ENCODE results near the gene GBP1. TPM values are rescaled to one million over a fixed set of nuclear protein-coding genes. Genes with fewer than 3 reads are reported as not detected.

GBP1 gene
- total and polyA plus RNA-seq, 2 experiments from 2014 or later: 0.13 TPM; not detected in 1

DNA sequence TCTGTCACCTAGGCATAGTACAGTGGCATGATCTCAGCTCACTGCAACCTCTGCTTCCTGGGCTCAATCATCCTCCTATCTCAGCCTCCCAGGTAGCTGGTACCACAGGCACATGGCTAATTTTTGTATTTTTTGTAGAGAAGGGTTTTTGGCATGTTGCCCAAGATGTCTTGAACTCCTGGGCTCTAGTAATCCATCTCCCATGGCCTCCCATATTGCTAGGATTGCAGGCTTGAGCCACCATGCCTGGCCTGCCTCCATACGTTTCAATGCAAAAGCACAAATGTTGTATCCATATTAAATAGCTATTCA is 24.7 kb downstream of the GBP1 start:
- Mint-ChIP-seq H3K4me1 (no peaks in the 10 kb centered on the region), H3K36me3 (ENCODE audit: low read depth) (no peaks in the 10 kb centered on the region; the same call in 2 of the 3 replicates), H3K4me3 (no peak overlapping the region), H3K27me3 (ENCODE audit: insufficient read depth, low read depth, poor library complexity) (peaks cover 2% of the 10 kb centered on the region), H3K9me3 (peaks cover 27% of the 10 kb centered on the region), H3K27ac (no peak overlapping the region)
- Histone ChIP-seq H3K27me3 (ENCODE audit: insufficient read depth) (no peaks in the 10 kb centered on the region), H3F3A (replicated peaks; ENCODE audit: low read depth) (no peaks in the 10 kb centered on the region), H3K27ac (ENCODE audit: low read depth) (no peak overlapping the region), H3K36me3 (ENCODE audit: insufficient read depth) (0 out of 2 replicates have a peak, but pooled peaks cover 3% of the 10 kb centered on the region), H3K9me2 (ENCODE audit: insufficient read depth) (0 out of 2 replicates have a peak, but pooled peaks cover 3% of the 10 kb centered on the region), H3K4me3 (no peak overlapping the region), H3K79me2 (replicated peaks; ENCODE audit: insufficient read depth) (no peaks in the 10 kb centered on the region), H3K4me1 (ENCODE audit: insufficient read depth) (no peaks in the 10 kb centered on the region), H3K4me2 (no peak overlapping the region), H2AFZ (no peak overlapping the region), H4K20me1 (replicated peaks; ENCODE audit: insufficient read depth) (no peaks in the 10 kb centered on the region)
- TF ChIP-seq ZNF331 (CRISPR knock-in tag; IDR thresholded peaks at IDR 0.05; ENCODE audit: low read depth) (no peak), CREB1 (CRISPR knock-in tag; IDR thresholded peaks at IDR 0.05; ENCODE audit: low read depth) (no peak), NANOG (IDR thresholded peaks at IDR 0.05; ENCODE audit: borderline replicate concordance) (no peak), EZH2phosphoT487 (IDR thresholded peaks at IDR 0.05; ENCODE audit: unreplicated experiment) (no peak), JUNB (IDR thresholded peaks at IDR 0.05; ENCODE audit: unreplicated experiment) (no peak), ZNF114 (CRISPR knock-in tag; IDR thresholded peaks at IDR 0.05) (no peak), POLR2AphosphoS5 (IDR thresholded peaks at IDR 0.05; ENCODE audit: low read depth) (no peak), STAT1 (IDR thresholded peaks at IDR 0.05; ENCODE audit: unreplicated experiment) (no peak), EZH2 (IDR thresholded peaks at IDR 0.05; ENCODE audit: low read depth, unreplicated experiment) (no peak)
- TF ChIP-seq, protein P1, sequence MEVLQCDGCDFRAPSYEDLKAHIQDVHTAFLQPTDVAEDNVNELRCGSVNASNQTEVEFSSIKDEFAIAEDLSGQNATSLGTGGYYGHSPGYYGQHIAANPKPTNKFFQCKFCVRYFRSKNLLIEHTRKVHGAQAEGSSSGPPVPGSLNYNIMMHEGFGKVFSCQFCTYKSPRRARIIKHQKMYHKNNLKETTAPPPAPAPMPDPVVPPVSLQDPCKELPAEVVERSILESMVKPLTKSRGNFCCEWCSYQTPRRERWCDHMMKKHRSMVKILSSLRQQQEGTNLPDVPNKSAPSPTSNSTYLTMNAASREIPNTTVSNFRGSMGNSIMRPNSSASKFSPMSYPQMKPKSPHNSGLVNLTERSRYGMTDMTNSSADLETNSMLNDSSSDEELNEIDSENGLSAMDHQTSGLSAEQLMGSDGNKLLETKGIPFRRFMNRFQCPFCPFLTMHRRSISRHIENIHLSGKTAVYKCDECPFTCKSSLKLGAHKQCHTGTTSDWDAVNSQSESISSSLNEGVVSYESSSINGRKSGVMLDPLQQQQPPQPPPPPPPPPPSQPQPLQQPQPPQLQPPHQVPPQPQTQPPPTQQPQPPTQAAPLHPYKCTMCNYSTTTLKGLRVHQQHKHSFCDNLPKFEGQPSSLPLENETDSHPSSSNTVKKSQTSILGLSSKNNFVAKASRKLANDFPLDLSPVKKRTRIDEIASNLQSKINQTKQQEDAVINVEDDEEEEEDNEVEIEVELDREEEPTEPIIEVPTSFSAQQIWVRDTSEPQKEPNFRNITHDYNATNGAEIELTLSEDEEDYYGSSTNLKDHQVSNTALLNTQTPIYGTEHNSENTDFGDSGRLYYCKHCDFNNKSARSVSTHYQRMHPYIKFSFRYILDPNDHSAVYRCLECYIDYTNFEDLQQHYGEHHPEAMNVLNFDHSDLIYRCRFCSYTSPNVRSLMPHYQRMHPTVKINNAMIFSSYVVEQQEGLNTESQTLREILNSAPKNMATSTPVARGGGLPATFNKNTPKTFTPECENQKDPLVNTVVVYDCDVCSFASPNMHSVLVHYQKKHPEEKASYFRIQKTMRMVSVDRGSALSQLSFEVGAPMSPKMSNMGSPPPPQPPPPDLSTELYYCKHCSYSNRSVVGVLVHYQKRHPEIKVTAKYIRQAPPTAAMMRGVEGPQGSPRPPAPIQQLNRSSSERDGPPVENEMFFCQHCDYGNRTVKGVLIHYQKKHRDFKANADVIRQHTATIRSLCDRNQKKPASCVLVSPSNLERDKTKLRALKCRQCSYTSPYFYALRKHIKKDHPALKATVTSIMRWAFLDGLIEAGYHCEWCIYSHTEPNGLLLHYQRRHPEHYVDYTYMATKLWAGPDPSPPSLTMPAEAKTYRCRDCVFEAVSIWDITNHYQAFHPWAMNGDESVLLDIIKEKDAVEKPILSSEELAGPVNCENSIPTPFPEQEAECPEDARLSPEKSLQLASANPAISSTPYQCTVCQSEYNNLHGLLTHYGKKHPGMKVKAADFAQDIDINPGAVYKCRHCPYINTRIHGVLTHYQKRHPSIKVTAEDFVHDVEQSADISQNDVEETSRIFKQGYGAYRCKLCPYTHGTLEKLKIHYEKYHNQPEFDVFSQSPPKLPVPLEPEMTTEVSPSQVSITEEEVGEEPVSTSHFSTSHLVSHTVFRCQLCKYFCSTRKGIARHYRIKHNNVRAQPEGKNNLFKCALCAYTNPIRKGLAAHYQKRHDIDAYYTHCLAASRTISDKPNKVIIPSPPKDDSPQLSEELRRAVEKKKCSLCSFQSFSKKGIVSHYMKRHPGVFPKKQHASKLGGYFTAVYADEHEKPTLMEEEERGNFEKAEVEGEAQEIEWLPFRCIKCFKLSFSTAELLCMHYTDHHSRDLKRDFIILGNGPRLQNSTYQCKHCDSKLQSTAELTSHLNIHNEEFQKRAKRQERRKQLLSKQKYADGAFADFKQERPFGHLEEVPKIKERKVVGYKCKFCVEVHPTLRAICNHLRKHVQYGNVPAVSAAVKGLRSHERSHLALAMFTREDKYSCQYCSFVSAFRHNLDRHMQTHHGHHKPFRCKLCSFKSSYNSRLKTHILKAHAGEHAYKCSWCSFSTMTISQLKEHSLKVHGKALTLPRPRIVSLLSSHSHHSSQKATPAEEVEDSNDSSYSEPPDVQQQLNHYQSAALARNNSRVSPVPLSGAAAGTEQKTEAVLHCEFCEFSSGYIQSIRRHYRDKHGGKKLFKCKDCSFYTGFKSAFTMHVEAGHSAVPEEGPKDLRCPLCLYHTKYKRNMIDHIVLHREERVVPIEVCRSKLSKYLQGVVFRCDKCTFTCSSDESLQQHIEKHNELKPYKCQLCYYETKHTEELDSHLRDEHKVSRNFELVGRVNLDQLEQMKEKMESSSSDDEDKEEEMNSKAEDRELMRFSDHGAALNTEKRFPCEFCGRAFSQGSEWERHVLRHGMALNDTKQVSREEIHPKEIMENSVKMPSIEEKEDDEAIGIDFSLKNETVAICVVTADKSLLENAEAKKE (CRISPR knock-in tag; IDR thresholded peaks at IDR 0.05): no peak
- TF ChIP-seq, protein P2, sequence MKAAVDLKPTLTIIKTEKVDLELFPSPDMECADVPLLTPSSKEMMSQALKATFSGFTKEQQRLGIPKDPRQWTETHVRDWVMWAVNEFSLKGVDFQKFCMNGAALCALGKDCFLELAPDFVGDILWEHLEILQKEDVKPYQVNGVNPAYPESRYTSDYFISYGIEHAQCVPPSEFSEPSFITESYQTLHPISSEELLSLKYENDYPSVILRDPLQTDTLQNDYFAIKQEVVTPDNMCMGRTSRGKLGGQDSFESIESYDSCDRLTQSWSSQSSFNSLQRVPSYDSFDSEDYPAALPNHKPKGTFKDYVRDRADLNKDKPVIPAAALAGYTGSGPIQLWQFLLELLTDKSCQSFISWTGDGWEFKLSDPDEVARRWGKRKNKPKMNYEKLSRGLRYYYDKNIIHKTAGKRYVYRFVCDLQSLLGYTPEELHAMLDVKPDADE (IDR thresholded peaks at IDR 0.05): no peak
- TF ChIP-seq, protein P3, sequence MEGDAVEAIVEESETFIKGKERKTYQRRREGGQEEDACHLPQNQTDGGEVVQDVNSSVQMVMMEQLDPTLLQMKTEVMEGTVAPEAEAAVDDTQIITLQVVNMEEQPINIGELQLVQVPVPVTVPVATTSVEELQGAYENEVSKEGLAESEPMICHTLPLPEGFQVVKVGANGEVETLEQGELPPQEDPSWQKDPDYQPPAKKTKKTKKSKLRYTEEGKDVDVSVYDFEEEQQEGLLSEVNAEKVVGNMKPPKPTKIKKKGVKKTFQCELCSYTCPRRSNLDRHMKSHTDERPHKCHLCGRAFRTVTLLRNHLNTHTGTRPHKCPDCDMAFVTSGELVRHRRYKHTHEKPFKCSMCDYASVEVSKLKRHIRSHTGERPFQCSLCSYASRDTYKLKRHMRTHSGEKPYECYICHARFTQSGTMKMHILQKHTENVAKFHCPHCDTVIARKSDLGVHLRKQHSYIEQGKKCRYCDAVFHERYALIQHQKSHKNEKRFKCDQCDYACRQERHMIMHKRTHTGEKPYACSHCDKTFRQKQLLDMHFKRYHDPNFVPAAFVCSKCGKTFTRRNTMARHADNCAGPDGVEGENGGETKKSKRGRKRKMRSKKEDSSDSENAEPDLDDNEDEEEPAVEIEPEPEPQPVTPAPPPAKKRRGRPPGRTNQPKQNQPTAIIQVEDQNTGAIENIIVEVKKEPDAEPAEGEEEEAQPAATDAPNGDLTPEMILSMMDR (conservative IDR thresholded peaks at IDR 0.05; ENCODE audit: low read depth in 2 of 2): no peak
- TF ChIP-seq, protein P4, sequence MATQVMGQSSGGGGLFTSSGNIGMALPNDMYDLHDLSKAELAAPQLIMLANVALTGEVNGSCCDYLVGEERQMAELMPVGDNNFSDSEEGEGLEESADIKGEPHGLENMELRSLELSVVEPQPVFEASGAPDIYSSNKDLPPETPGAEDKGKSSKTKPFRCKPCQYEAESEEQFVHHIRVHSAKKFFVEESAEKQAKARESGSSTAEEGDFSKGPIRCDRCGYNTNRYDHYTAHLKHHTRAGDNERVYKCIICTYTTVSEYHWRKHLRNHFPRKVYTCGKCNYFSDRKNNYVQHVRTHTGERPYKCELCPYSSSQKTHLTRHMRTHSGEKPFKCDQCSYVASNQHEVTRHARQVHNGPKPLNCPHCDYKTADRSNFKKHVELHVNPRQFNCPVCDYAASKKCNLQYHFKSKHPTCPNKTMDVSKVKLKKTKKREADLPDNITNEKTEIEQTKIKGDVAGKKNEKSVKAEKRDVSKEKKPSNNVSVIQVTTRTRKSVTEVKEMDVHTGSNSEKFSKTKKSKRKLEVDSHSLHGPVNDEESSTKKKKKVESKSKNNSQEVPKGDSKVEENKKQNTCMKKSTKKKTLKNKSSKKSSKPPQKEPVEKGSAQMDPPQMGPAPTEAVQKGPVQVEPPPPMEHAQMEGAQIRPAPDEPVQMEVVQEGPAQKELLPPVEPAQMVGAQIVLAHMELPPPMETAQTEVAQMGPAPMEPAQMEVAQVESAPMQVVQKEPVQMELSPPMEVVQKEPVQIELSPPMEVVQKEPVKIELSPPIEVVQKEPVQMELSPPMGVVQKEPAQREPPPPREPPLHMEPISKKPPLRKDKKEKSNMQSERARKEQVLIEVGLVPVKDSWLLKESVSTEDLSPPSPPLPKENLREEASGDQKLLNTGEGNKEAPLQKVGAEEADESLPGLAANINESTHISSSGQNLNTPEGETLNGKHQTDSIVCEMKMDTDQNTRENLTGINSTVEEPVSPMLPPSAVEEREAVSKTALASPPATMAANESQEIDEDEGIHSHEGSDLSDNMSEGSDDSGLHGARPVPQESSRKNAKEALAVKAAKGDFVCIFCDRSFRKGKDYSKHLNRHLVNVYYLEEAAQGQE (IDR thresholded peaks at IDR 0.05; ENCODE audit: unreplicated experiment): no peak
- ATAC-seq: no peak
- no peak for DNase-seq (ENCODE audit: low spot score)

All from GM23338 (cell line).